Lower leg skin (tissue), 4 donors: Measurements from ENCODE around the gene CELF1. TPM values are rescaled to one million over a fixed set of nuclear protein-coding genes. Genes with fewer than 3 reads are reported as not detected.

ENCODE experiments used
- DNase-seq, 2 donors: peaks; one replicate each; pipeline ENCODE4 v3.0.0-alpha.2; 2019; ENCODE audit warnings: low spot score in 2 of 2
- H3K4me3 ChIP-seq: fragments of 200-600 bp; sonication (generic); 2 replicates; pipeline ENCODE4 v1.5.1; 2017; ENCODE audit warnings: mild to moderate bottlenecking, low read depth; ENCODE audit not compliant: poor library complexity, severe bottlenecking
- CTCF ChIP-seq, 3 donors: fragments of 450-650 bp; IDR thresholded peaks; one replicate each; pipeline ENCODE4 v1.5.1; 2016; ENCODE audit warnings: antibody characterized with exemption in 3 of 3, mild to moderate bottlenecking in 3 of 3, moderate library complexity in 2 of 3
- POLR2A ChIP-seq, 2 donors: fragments of 450-650 bp; IDR thresholded peaks; one replicate each; pipeline ENCODE4 v1.6.1; 2016 to 2017; ENCODE audit warnings: antibody characterized with exemption in 2 of 2, mild to moderate bottlenecking in 1 of 2, moderate library complexity in 1 of 2
- WGBS, 2 donors: methylation state at CpG; one replicate each; pipeline ENCODE4 v1.1.5; 2018; 5-methylcytosine and 5-hydroxymethylcytosine counted together
- intact Hi-C: fragments of 100-400 bp; cut with DNase I; formaldehyde crosslinking; loops from one replicate; pipeline ENCODE4 v1.15.0; 2023; ENCODE audit warnings: low total_unique reads
- total RNA-seq, 4 donors: library from RNA; depleted of rRNA; stranded (reverse); fragments of >200 nt; gene quantifications; one replicate each; pipeline ENCODE4 v1.1.0, GENCODE V29; 2016

Gene CELF1
- total RNA-seq, 4 donors from 2014 or later, result 58.1 to 87.1 (median 78.5) TPM

DNA sequence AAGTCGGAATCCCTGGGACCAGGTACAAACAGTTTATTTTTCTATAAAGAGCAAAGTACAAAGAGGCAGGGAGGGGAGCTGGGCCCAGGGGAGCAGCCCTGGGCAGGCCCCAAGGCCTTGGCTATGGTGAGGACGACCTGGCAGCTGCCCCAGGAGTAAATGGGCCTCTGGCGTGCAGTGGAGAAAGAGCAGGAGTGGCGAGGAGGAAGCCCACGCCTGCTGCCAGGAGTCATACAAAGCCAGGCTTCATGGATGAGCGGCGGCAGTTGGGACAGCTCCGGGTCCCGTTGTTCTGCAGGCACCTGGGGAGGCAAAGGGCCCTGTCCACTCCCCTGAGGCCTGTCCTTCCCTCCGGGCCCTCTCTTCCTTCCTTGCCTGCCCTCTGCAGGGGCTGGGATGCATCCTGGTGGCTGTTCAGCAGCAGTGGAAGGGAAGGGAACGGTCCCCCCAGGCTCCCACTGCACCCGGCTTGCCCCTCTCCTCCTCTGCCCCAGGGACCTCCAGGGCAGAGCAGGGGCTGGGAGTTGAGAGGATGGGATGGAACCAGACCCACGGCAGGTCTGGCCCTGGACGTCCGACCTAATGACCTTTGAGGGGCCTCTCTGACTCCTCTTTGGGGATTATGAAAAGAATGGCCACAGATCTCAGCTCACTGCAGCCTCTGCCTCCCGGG lies 115.0 kb downstream of the CELF1 start:
- TF ChIP-seq POLR2A (IDR thresholded peaks at IDR 0.05), result no peak
- no peak for TF ChIP-seq CTCF (IDR thresholded peaks at IDR 0.05)
- DNase-seq, result no peak
- 49 to 64% methylated on average over 15 to 16 of the region's 16 CpGs for WGBS, 2 donors
- intact Hi-C loops, result no loop called here
- no peak overlapping the region for H3K4me3 ChIP-seq

GRCh38 chr11:47437218-47437745 lies 115.7 kb downstream of the CELF1 start:
- H3K4me3 ChIP-seq, result no peak overlapping the region
- DNase-seq, result no peak
- intact Hi-C loops, result no loop called here
- 81 to 88% methylated on average over 11 of the region's 11 CpGs for WGBS, 2 donors
- TF ChIP-seq CTCF (IDR thresholded peaks at IDR 0.05) (no peak), POLR2A (IDR thresholded peaks at IDR 0.05) (no peak)

DNA sequence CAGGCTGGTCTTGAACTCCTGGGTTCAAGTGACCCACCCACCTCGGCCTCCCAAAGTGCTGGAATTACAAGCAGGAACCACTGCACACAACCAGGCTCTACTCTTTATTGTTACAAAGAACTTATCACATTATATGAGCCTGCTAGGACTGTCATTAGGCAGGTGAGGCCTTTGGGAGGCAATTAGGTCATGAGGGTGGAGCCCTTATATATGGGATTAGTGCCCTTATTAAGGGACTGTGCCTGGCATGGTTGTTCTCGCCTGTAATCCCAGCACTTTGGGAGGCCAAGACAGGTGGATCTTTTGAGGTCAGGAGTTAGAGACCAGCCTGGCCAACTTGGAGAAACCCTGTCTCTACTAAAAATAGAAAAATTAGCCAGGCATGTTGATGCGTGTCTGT lies 116.2 kb downstream of the CELF1 start:
- intact Hi-C loops, result no loop called here
- H3K4me3 ChIP-seq, result no peak overlapping the region
- TF ChIP-seq CTCF (IDR thresholded peaks at IDR 0.05) (no peak), POLR2A (IDR thresholded peaks at IDR 0.05) (no peak)
- no peak for DNase-seq
- WGBS, 2 donors, result 95 to 98% methylated on average over 3 of the region's 3 CpGs

GRCh38 chr11:47435687-47436086 lies 117.2 kb downstream of the CELF1 start:
- WGBS, 2 donors, result 93 to 98% methylated on average over 3 of the region's 3 CpGs
- TF ChIP-seq CTCF (IDR thresholded peaks at IDR 0.05) (no peak), POLR2A (IDR thresholded peaks at IDR 0.05) (no peak)
- intact Hi-C loops, result no loop called here
- no peak for DNase-seq
- H3K4me3 ChIP-seq, result no peak overlapping the region

GRCh38 chr11:47434011-47434786 lies 118.7 kb downstream of the CELF1 start:
- intact Hi-C loops, result no loop called here
- 63 to 64% methylated on average over 7 of the region's 7 CpGs for WGBS, 2 donors
- no peak for TF ChIP-seq CTCF (IDR thresholded peaks at IDR 0.05)
- H3K4me3 ChIP-seq, result no peak overlapping the region
- no peak for DNase-seq
